Brain microvascular endothelial cell (primary cell): Measurements from ENCODE around the gene RASSF3.

Experiments
- DNase-seq: peaks from one replicate; pipeline ENCODE4 v3.0.0-alpha.2; 2020
- H3K27ac ChIP-seq: fragments of 250-450 bp; sonication (Bioruptor Pico); 2 replicates; pipeline ENCODE4 v1.5.1; 2020; ENCODE audit warnings: mild to moderate bottlenecking, moderate library complexity
- H3K27me3 ChIP-seq: fragments of 250-450 bp; sonication (Bioruptor Pico); replicated peaks from 2 replicates; pipeline ENCODE4 v1.5.1; 2020; ENCODE audit warnings: mild to moderate bottlenecking
- H3K36me3 ChIP-seq: fragments of 250-450 bp; sonication (Bioruptor Pico); replicated peaks from 2 replicates; pipeline ENCODE4 v1.5.1; 2020; ENCODE audit warnings: mild to moderate bottlenecking
- H3K4me3 ChIP-seq: 2 replicates; pipeline ENCODE4 v1.5.1; 2011; ENCODE audit warnings: low read depth, mild to moderate bottlenecking, control low read depth, low read length, moderate library complexity
- CTCF ChIP-seq: IDR thresholded peaks from 2 replicates; pipeline ENCODE4 v1.5.1; 2011; ENCODE audit warnings: low read depth, mild to moderate bottlenecking, moderate library complexity, low read length, control low read depth, inconsistent platforms; ENCODE audit errors: missing control alignments
- in situ Hi-C: cut with HindIII; loops from 2 replicates; pipeline ENCODE4 v1.10.0; 2017; ENCODE audit warnings: low sequenced_read_pairs, low pct_ligation_motif_present

Gene RASSF3

GRCh38 chr12:64568298-64568697 is 42.0 kb upstream of the RASSF3 start:
- Histone ChIP-seq H3K4me3 (no peak overlapping the region), H3K36me3 (no peaks in the 10 kb centered on the region), H3K27ac (no peak overlapping the region), H3K27me3 (no peaks in the 10 kb centered on the region)
- in situ Hi-C loops = no loop called here
- no peak for DNase-seq
- TF ChIP-seq CTCF = no peak

GRCh38 chr12:64569923-64570691 is 40.2 kb upstream of the RASSF3 start:
- no peak for DNase-seq
- TF ChIP-seq CTCF = no peak
- in situ Hi-C loops = no loop called here
- H3K4me3 ChIP-seq = no peak overlapping the region
- H3K27me3 ChIP-seq = no peaks in the 10 kb centered on the region
- no peaks in the 10 kb centered on the region for H3K36me3 ChIP-seq
- no peak overlapping the region for H3K27ac ChIP-seq

- DNase-seq = no peak
- in situ Hi-C loops = no loop called here
- no peaks in the 10 kb centered on the region for H3K27me3 ChIP-seq
These were observed 38.9 kb upstream of the RASSF3 start for GRCh38 chr12:64571411-64571810.

GRCh38 chr12:64572241-64572640 is 38.1 kb upstream of the RASSF3 start:
- in situ Hi-C loops = no loop called here
- H3K27me3 ChIP-seq = no peaks in the 10 kb centered on the region
- H3K4me3 ChIP-seq = no peak overlapping the region
- H3K27ac ChIP-seq = no peak overlapping the region
- no peak for DNase-seq
- no peak for TF ChIP-seq CTCF
- no peaks in the 10 kb centered on the region for H3K36me3 ChIP-seq

More at GRCh38 chr12:64571411-64571810, 38.9 kb upstream of the RASSF3 start:
- Histone ChIP-seq H3K27ac (no peak overlapping the region), H3K4me3 (no peak overlapping the region), H3K36me3 (no peaks in the 10 kb centered on the region)
- TF ChIP-seq CTCF = no peak

GRCh38 chr12:64574837-64575236 is 35.5 kb upstream of the RASSF3 start:
- in situ Hi-C loops = no loop called here
- H3K27me3 ChIP-seq = no peaks in the 10 kb centered on the region
- H3K4me3 ChIP-seq = no peak overlapping the region
- TF ChIP-seq CTCF = no peak
- no peak overlapping the region for H3K27ac ChIP-seq
- no peaks in the 10 kb centered on the region for H3K36me3 ChIP-seq
- no peak for DNase-seq

GRCh38 chr12:64577046-64577445 is 33.2 kb upstream of the RASSF3 start:
- no peaks in the 10 kb centered on the region for H3K36me3 ChIP-seq
- no peaks in the 10 kb centered on the region for H3K27me3 ChIP-seq
- no peak overlapping the region for H3K4me3 ChIP-seq
- no peak for TF ChIP-seq CTCF
- DNase-seq = no peak
- in situ Hi-C loops = no loop called here
- no peak overlapping the region for H3K27ac ChIP-seq
